IMR-90 (cell line): Measurements from ENCODE around the gene TMEM239. TPM values are rescaled to one million over a fixed set of nuclear protein-coding genes. Genes with fewer than 3 reads are reported as not detected.

ENCODE experiments used
- ATAC-seq: fragments of 200-7000 bp; cut with Tn5 transposase; 2 replicates; pipeline ENCODE4 v1.9.1; 2020; ENCODE audit warnings: low read depth, mild to moderate bottlenecking, moderate library complexity
- BruUV-seq: library from RNA; stranded (reverse); fragments of 400-500 nt; replicated peaks from 2 replicates; lab custom pipeline; 2021; lab: Mats Ljungman, UMichigan
- CTCF ChIA-PET: fragments of 300-600 bp; formaldehyde crosslinking; extraction: SDS; loops from one replicate; lab custom pipeline; 2021; ENCODE audit warnings: antibody characterized with exemption; lab: Yijun Ruan, JAX
- POLR2A ChIA-PET: fragments of 300-600 bp; sonication (Branson Sonifier 250); formaldehyde crosslinking; loops from one replicate; lab custom pipeline; 2022; ENCODE audit warnings: antibody characterized with exemption; ENCODE audit not compliant: unreplicated experiment; lab: Charles Lee
- DNase-seq: peaks from one replicate; pipeline ENCODE4 v3.0.0; 2013
- H2AFZ ChIP-seq: replicated peaks from 2 replicates; pipeline ENCODE3; 2013; ENCODE audit warnings: low read length, mild to moderate bottlenecking; ENCODE audit not compliant: poor library complexity
- H2AK5ac ChIP-seq: 2 replicates; pipeline ENCODE4 v1.6.1; 2013; ENCODE audit warnings: low read depth, low read length, inconsistent platforms
- H2AK9ac ChIP-seq: replicated peaks from 2 replicates; pipeline ENCODE3; 2013; ENCODE audit warnings: mild to moderate bottlenecking, low read depth, low read length, moderate library complexity; ENCODE audit not compliant: poor library complexity
- H2BK120ac ChIP-seq: 2 replicates; pipeline ENCODE4 v1.6.1; 2013; ENCODE audit warnings: low read depth, low read length, inconsistent platforms
- H2BK15ac ChIP-seq: 3 replicates; pipeline ENCODE4 v1.6.1; 2013; ENCODE audit warnings: low read depth, low read length, inconsistent platforms
- H2BK20ac ChIP-seq: 2 replicates; pipeline ENCODE4 v1.6.1; 2013; ENCODE audit warnings: low read depth, mild to moderate bottlenecking, inconsistent platforms, low read length, moderate library complexity
- H2BK5ac ChIP-seq: 2 replicates; pipeline ENCODE4 v1.6.1; 2013; ENCODE audit warnings: mild to moderate bottlenecking, low read depth, low read length, inconsistent platforms; ENCODE audit not compliant: poor library complexity, severe bottlenecking
- H3K14ac ChIP-seq: replicated peaks from 2 replicates; pipeline ENCODE4 v1.6.1; 2013; ENCODE audit warnings: low read depth, low read length, inconsistent platforms
- H3K18ac ChIP-seq: 2 replicates; pipeline ENCODE4 v1.6.1; 2013; ENCODE audit warnings: low read depth, low read length, control low read depth
- H3K23ac ChIP-seq: 2 replicates; pipeline ENCODE4 v1.6.1; 2013; ENCODE audit warnings: low read depth, low read length, inconsistent platforms
- H3K27ac ChIP-seq: 2 replicates; pipeline ENCODE4 v1.5.1; 2013; ENCODE audit warnings: mild to moderate bottlenecking, control low read depth, low read length; ENCODE audit not compliant: insufficient read depth
- H3K27me3 ChIP-seq: 2 replicates; pipeline ENCODE4 v1.6.1; 2013; ENCODE audit warnings: low read length; ENCODE audit not compliant: control insufficient read depth, insufficient read depth
- H3K36me3 ChIP-seq: 2 replicates; pipeline ENCODE4 v1.6.1; 2013; ENCODE audit warnings: low read length, mixed read lengths; ENCODE audit not compliant: control insufficient read depth, insufficient read depth
- H3K4ac ChIP-seq: 2 replicates; pipeline ENCODE4 v1.6.1; 2013; ENCODE audit warnings: low read depth, low read length, inconsistent platforms
- H3K4me1 ChIP-seq: 2 replicates; pipeline ENCODE4 v1.6.1; 2013; ENCODE audit warnings: low read length, mixed read lengths; ENCODE audit not compliant: control insufficient read depth, insufficient read depth
- H3K4me2 ChIP-seq: 2 replicates; pipeline ENCODE4 v1.6.1; 2013; ENCODE audit warnings: low read depth, mild to moderate bottlenecking, control low read depth, low read length, moderate library complexity
- H3K4me3 ChIP-seq: 2 replicates; pipeline ENCODE4 v1.5.1; 2013; ENCODE audit warnings: low read depth, mild to moderate bottlenecking, control low read depth, low read length, moderate library complexity; ENCODE audit not compliant: insufficient read depth
- H3K56ac ChIP-seq: 2 replicates; pipeline ENCODE4 v1.6.1; 2013; ENCODE audit warnings: low read length, inconsistent platforms; ENCODE audit not compliant: insufficient read depth; ENCODE audit errors: extremely low read depth
- H3K79me1 ChIP-seq, 2 experiments: 2 replicates each; pipeline ENCODE4 v1.6.1; 2013; ENCODE audit warnings: low read length in 2 of 2, inconsistent platforms in 1 of 2, low read depth in 1 of 2
- H3K9ac ChIP-seq: 2 replicates; pipeline ENCODE4 v1.6.1; 2013; ENCODE audit warnings: low read depth, low read length, control low read depth
- H3K9me1 ChIP-seq: 2 replicates; pipeline ENCODE4 v1.6.1; 2013; ENCODE audit warnings: low read length, inconsistent platforms; ENCODE audit not compliant: insufficient read depth
- H3K9me3 ChIP-seq: 2 replicates; pipeline ENCODE4 v1.6.1; 2013; ENCODE audit warnings: low read length; ENCODE audit not compliant: control insufficient read depth, insufficient read depth
- H4K20me1 ChIP-seq: 2 replicates; pipeline ENCODE4 v1.6.1; 2013; ENCODE audit warnings: low read length, inconsistent platforms; ENCODE audit not compliant: insufficient read depth
- H4K5ac ChIP-seq: 2 replicates; pipeline ENCODE4 v1.6.1; 2013; ENCODE audit warnings: mild to moderate bottlenecking, low read depth, low read length, control low read depth
- H4K8ac ChIP-seq, 2 experiments: 2 replicates each; pipeline ENCODE4 v1.6.1; 2013; ENCODE audit warnings: low read depth in 2 of 2, low read length in 2 of 2, control low read depth in 1 of 2, inconsistent platforms in 1 of 2
- H4K91ac ChIP-seq: 2 replicates; pipeline ENCODE4 v1.6.1; 2013; ENCODE audit warnings: low read depth, low read length, inconsistent platforms; ENCODE audit not compliant: insufficient read depth
- CEBPB ChIP-seq: IDR thresholded peaks from 2 replicates; pipeline ENCODE4 v1.6.1; 2012; ENCODE audit warnings: low read depth, low read length, improper control_type of control experiment
- CHD1 ChIP-seq: IDR thresholded peaks from 2 replicates; pipeline ENCODE4 v1.6.1; 2012; ENCODE audit warnings: low read depth, low read length, improper control_type of control experiment
- FOS ChIP-seq: fragments of 150-350 bp; IDR thresholded peaks from 2 replicates; pipeline ENCODE4 v1.6.1; 2016; ENCODE audit warnings: low read depth, low read length
- MAFK ChIP-seq: IDR thresholded peaks from 2 replicates; pipeline ENCODE4 v1.6.1; 2012; ENCODE audit warnings: low read depth, low read length, improper control_type of control experiment
- MAZ ChIP-seq: IDR thresholded peaks from 2 replicates; pipeline ENCODE4 v1.6.1; 2012; ENCODE audit warnings: low read depth, mild to moderate bottlenecking, low read length, improper control_type of control experiment, moderate library complexity, borderline replicate concordance
- MXI1 ChIP-seq: IDR thresholded peaks from 2 replicates; pipeline ENCODE4 v1.6.1; 2012; ENCODE audit warnings: low read depth, mild to moderate bottlenecking, low read length, moderate library complexity, borderline replicate concordance
- RAD21 ChIP-seq: IDR thresholded peaks from 2 replicates; pipeline ENCODE4 v1.6.1; 2012; ENCODE audit warnings: low read length, improper control_type of control experiment
- SMC3 ChIP-seq: fragments of 150-350 bp; IDR thresholded peaks from 2 replicates; pipeline ENCODE4 v1.6.1; 2016; ENCODE audit warnings: low read depth, mild to moderate bottlenecking, antibody characterized with exemption, low read length, moderate library complexity
- WGBS, 2 experiments: methylation state at CpG; one replicate each; pipeline versions ENCODE4 v1.1.5 to v1.1.7; 2013; ENCODE audit warnings: missing lambda C conversion rate in 2 of 2; ENCODE audit not compliant: insufficient read length in 1 of 2; ENCODE audit errors: extremely low coverage in 2 of 2; 5-methylcytosine and 5-hydroxymethylcytosine counted together
- dilution Hi-C: fragments of 300-500 bp; cut with HindIII; formaldehyde crosslinking; loops from one replicate; pipeline ENCODE4 v1.14.3; 2018; ENCODE audit warnings: low sequenced_read_pairs; ENCODE audit not compliant: unreplicated experiment
- in situ Hi-C: fragments of 300-500 bp; cut with MboI; formaldehyde crosslinking; loops from 3 replicates; pipeline ENCODE4 v1.14.3; 2019; ENCODE audit warnings: low sequenced_read_pairs, inconsistent platforms, mixed read lengths
- intact Hi-C: fragments of 100-400 bp; cut with micrococcal nuclease; formaldehyde crosslinking; loops from 2 replicates; pipeline ENCODE4 v1.10.0; 2022
- polyA plus RNA-seq, 3 experiments: library from polyadenylated mRNA; depleted of rRNA; stranded (reverse); fragments of >200 nt; gene quantifications; 2 replicates each; pipeline ENCODE4 v1.2.3, GENCODE V29; 2012; ENCODE audit warnings: low replicate concordance in 1 of 3
- total RNA-seq: library from RNA; depleted of rRNA; stranded (reverse); fragments of >200 nt; gene quantifications from 2 replicates; pipeline ENCODE4 v1.2.3, GENCODE V29; 2012
- TF ChIP-seq, protein P1 (sequence below): conservative IDR thresholded peaks from 2 replicates; pipeline ENCODE4 v1.5.1; 2012; ENCODE audit warnings: mild to moderate bottlenecking, low read depth, low read length, improper control_type of control experiment

TMEM239 gene
- total and polyA plus RNA-seq, 2 of the 4 experiments (the other 2 are of a cell fraction), result 0.32 TPM; not detected in 1

DNA sequence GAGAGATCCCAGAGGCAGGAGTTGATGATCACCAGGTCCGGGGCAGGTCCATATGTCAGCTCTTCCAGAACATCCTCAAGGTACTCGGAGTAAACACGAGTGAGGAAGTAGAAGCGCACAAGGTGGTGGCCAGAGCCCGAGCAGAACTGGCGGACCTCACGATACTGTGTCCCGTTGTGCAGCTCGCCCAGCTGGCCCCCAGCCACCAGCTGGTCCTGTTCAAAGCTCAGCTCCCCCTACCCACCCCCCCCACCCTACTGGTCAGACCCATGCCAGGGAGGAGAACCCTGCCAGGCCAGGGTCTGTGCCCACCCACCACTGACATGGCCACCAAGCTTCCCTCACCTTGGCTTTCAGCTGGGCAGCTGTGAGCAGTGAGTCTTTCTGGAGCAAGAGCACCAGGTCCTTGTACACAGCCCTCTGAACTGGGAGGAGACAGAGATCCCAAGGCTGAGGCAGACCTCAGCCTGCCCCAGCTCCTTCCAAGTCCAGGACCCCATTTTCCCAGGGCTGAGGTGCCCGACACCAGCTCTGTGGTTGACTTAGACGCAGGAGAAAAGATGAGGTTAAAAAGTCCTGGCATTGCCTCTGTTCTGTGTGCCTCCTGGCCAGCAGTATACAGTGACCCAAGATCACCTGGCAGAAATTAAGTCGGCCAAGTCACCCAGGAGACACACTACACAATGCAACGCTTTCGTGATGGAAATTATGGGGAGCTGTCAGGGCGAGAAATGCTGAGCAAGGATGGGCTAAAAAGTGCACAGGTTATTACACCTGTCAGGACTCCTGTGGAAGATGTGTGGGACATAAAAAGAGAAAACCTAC lies 22.9 kb downstream of the TMEM239 start (continued):
- TF ChIP-seq FOS, result no peak
- TF ChIP-seq SMC3, result no peak

DNA sequence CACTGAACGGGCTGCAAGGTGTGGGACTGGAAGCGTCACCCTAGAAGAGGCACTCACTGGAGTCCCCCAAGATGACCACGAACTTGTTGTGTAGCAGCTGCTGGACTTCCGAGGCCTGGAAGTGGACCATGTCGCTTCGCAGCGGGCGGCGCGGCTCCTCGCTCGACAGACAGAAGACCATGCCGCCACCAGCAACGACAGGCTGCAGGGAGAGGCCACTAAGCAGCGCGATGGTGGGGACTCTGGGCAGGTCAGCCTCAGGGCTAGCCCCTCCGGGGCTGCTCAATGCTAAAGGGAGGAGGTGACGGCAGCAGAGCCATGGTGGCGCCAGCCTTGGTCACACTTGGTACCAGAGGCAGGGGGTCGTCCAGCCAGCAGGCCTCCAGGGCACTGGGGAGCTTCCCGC lies 23.6 kb downstream of the TMEM239 start:
- H2BK5ac ChIP-seq, result no peak overlapping the region
- WGBS, 2 experiments, result 87% methylated on average over 19 of the region's 21 CpGs; no CpG with 5 or more reads in 1 of the 2 experiments
- H3K56ac ChIP-seq, result no peak overlapping the region
- no peak overlapping the region for H3K18ac ChIP-seq
- peaks cover 8% of the 10 kb centered on the region for H3K4me1 ChIP-seq
- ChIA-PET POLR2A (interaction anchor here (0.6 kb wide), 1 partner anchor 1178 kb away, joined by 3 read pairs; no protein-coding TSS in a partner anchor), CTCF (interaction anchor here (0.6 kb wide), 1 partner anchor 731 kb away, joined by 3 read pairs; no protein-coding TSS in a partner anchor)
- no peak overlapping the region; the same call in 1 of the 2 replicates for H3K27ac ChIP-seq
- peaks cover 25% of the 10 kb centered on the region for H3K9me1 ChIP-seq
- H3K14ac ChIP-seq, result no peak overlapping the region; the same call in 1 of the 2 replicates
- no peaks in the 10 kb centered on the region for H3K27me3 ChIP-seq
- H3K36me3 ChIP-seq, result peaks cover 27% of the 10 kb centered on the region
- in situ Hi-C loops (loop anchor here (25.0 kb wide), 1 partner anchor 327 kb away; the partner anchor contains the start of gene ZNF343), dilution Hi-C loops (no loop called here), intact Hi-C loops (loop anchor here (2.0 kb wide), 1 partner anchor 39 kb away; the partner anchor contains the start of gene CPXM1)
- peak overlapping the region; percentile 99 for H4K5ac ChIP-seq
- H4K91ac ChIP-seq, result peak overlapping the region; percentile 34; the same call in 1 of the 2 replicates
- H2BK20ac ChIP-seq, result peak overlapping the region; percentile 14; the same call in 1 of the 2 replicates
- peak overlapping the region; percentile 65 for H3K4me2 ChIP-seq
- peak overlapping the region; percentile 92 for H3K4me3 ChIP-seq
- peak overlapping the region; percentile 100 for H2AK9ac ChIP-seq
- H3K4ac ChIP-seq, result peak overlapping the region; percentile 58
- DNase-seq (no peak), ATAC-seq (no peak)
- peak overlapping the region; percentile 99 for H2AFZ ChIP-seq
- H2BK15ac ChIP-seq, result no peak overlapping the region
- H4K20me1 ChIP-seq, result no peaks in the 10 kb centered on the region
- TF ChIP-seq MXI1, result no peak
- no peak for TF ChIP-seq CHD1
- TF ChIP-seq SMC3, result no peak
- TF ChIP-seq MAZ, result no peak
- no peak for TF ChIP-seq MAFK
- TF ChIP-seq RAD21, result no peak
- TF ChIP-seq, protein P1, sequence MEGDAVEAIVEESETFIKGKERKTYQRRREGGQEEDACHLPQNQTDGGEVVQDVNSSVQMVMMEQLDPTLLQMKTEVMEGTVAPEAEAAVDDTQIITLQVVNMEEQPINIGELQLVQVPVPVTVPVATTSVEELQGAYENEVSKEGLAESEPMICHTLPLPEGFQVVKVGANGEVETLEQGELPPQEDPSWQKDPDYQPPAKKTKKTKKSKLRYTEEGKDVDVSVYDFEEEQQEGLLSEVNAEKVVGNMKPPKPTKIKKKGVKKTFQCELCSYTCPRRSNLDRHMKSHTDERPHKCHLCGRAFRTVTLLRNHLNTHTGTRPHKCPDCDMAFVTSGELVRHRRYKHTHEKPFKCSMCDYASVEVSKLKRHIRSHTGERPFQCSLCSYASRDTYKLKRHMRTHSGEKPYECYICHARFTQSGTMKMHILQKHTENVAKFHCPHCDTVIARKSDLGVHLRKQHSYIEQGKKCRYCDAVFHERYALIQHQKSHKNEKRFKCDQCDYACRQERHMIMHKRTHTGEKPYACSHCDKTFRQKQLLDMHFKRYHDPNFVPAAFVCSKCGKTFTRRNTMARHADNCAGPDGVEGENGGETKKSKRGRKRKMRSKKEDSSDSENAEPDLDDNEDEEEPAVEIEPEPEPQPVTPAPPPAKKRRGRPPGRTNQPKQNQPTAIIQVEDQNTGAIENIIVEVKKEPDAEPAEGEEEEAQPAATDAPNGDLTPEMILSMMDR, result no peak
- TF ChIP-seq CEBPB, result no peak
- no peak for TF ChIP-seq FOS
- no TSS peak for BruUV-seq
- H3K9ac ChIP-seq, result no peak overlapping the region
- no peak overlapping the region for H2BK120ac ChIP-seq
- peak overlapping the region; percentile 83 for H2AK5ac ChIP-seq
- peak overlapping the region; percentile 33; the same call in 1 of the 2 replicates for H3K23ac ChIP-seq
- no peaks in the 10 kb centered on the region for H3K9me3 ChIP-seq
- H4K8ac ChIP-seq, result peak overlapping the region; percentile 97 to 99
- peaks cover 34 to 52% of the 10 kb centered on the region in 2 experiments for H3K79me1 ChIP-seq
